GM12891 (cell line): ENCODE measurements around the gene PIAS1.

Source experiments
- POLR2A ChIP-seq: IDR thresholded peaks from 2 replicates; pipeline ENCODE4 v1.6.1; 2011; ENCODE audit warnings: low read depth, low read length, control low read depth
- POLR2AphosphoS5 ChIP-seq: IDR thresholded peaks from 2 replicates; pipeline ENCODE4 v1.6.1; 2011; ENCODE audit warnings: low read depth, low read length, control low read depth
- POU2F2 ChIP-seq: IDR thresholded peaks from 2 replicates; pipeline ENCODE4 v1.6.1; 2011; ENCODE audit warnings: low read depth, mild to moderate bottlenecking, control low read depth, low read length, moderate library complexity
- SPI1 ChIP-seq: IDR thresholded peaks from 2 replicates; pipeline ENCODE4 v1.6.1; 2011; ENCODE audit warnings: low read depth, low read length, control low read depth
- TAF1 ChIP-seq: IDR thresholded peaks from 2 replicates; pipeline ENCODE4 v1.6.1; 2011; ENCODE audit warnings: low read depth, low read length, control low read depth

- TF ChIP-seq POLR2AphosphoS5, result no peak
- TF ChIP-seq POLR2A, result no peak
- TF ChIP-seq SPI1, result no peak
- TF ChIP-seq POU2F2, result no peak
- no peak for TF ChIP-seq TAF1
Measured at GRCh38 chr15:68151277-68151676, 97.2 kb downstream of the PIAS1 start.
